H1 (cell line): Measurements from ENCODE around the gene NUAK1. TPM values are rescaled to one million over a fixed set of nuclear protein-coding genes. Genes with fewer than 3 reads are reported as not detected.
A peak's percentile ranks its signal among the peaks of the same experiment; 100 is the strongest.

Source experiments
- CTCF ChIA-PET: fragments of 300-600 bp; sonication (Branson Sonifier 250); formaldehyde crosslinking; loops from one replicate; lab custom pipeline; 2021; ENCODE audit not compliant: partially characterized antibody; lab: Charles Lee
- POLR2A ChIA-PET: fragments of 300-600 bp; sonication (Branson Sonifier 250); formaldehyde crosslinking; loops from one replicate; lab custom pipeline; 2021; ENCODE audit warnings: inconsistent platforms; ENCODE audit not compliant: partially characterized antibody; lab: Charles Lee
- DNase-seq, 2 experiments: peaks; one replicate each; pipeline versions ENCODE4 v3.0.0 to v3.0.0-alpha.2; 2010 to 2022; ENCODE audit warnings: low spot score in 2 of 2, low read depth in 1 of 2, mixed read lengths in 1 of 2
- FAIRE-seq: peaks from 2 replicates; lab custom pipeline; 2011; peaks lifted over from hg19 to GRCh38; lab: Jason Lieb, UNC
- H2AFZ ChIP-seq: 2 replicates; pipeline ENCODE4 v1.8.1; 2012; ENCODE audit warnings: low read length, inconsistent platforms
- H2AK5ac ChIP-seq: 2 replicates; pipeline ENCODE4 v1.6.1; 2013; ENCODE audit warnings: low read depth, low read length
- H2BK120ac ChIP-seq: replicated peaks from 2 replicates; pipeline ENCODE3; 2013; ENCODE audit warnings: low read depth, low read length, inconsistent platforms
- H2BK12ac ChIP-seq: 2 replicates; pipeline ENCODE4 v1.6.1; 2013; ENCODE audit warnings: low read depth, low read length
- H2BK15ac ChIP-seq: 2 replicates; pipeline ENCODE4 v1.6.1; 2013; ENCODE audit warnings: low read length
- H2BK20ac ChIP-seq: 2 replicates; pipeline ENCODE4 v1.6.1; 2013; ENCODE audit warnings: low read length
- H2BK5ac ChIP-seq: 2 replicates; pipeline ENCODE4 v1.6.1; 2013; ENCODE audit warnings: low read depth, low read length
- H3K14ac ChIP-seq: 2 replicates; pipeline ENCODE4 v1.6.1; 2013; ENCODE audit warnings: inconsistent platforms; ENCODE audit not compliant: insufficient read length
- H3K18ac ChIP-seq: 2 replicates; pipeline ENCODE4 v1.6.1; 2013; ENCODE audit warnings: low read length; ENCODE audit errors: extremely low read depth
- H3K23ac ChIP-seq: 2 replicates; pipeline ENCODE4 v1.6.1; 2013; ENCODE audit warnings: inconsistent platforms; ENCODE audit not compliant: insufficient read length
- H3K23me2 ChIP-seq: 2 replicates; pipeline ENCODE4 v1.6.1; 2013; ENCODE audit warnings: low read depth, low read length
- H3K27ac ChIP-seq: 2 replicates; pipeline ENCODE4 v1.6.1; 2011; ENCODE audit warnings: low read depth, low read length, inconsistent platforms
- H3K27me3 ChIP-seq, 4 experiments: replicated peaks in 1 of 4; 1 replicate in 1 of 4; 2 replicates in 3 of 4; pipeline versions ENCODE4 v1.6.1 to v1.8.1; 2011 to 2013; ENCODE audit warnings: low read length in 3 of 4, mild to moderate bottlenecking in 3 of 4, inconsistent platforms in 2 of 4, mixed read lengths in 2 of 4, moderate library complexity in 1 of 4; ENCODE audit not compliant: control insufficient read depth in 3 of 4, insufficient read depth in 3 of 4; ENCODE audit errors: extremely low read depth in 1 of 4
- H3K36me3 ChIP-seq, 4 experiments: 2 replicates each; pipeline versions ENCODE4 v1.6.1 to v1.8.1; 2011 to 2013; ENCODE audit warnings: mild to moderate bottlenecking in 4 of 4, low read length in 3 of 4, moderate library complexity in 2 of 4, control low read depth in 1 of 4, inconsistent platforms in 1 of 4; ENCODE audit not compliant: insufficient read depth in 4 of 4, control insufficient read depth in 2 of 4
- H3K4ac ChIP-seq: replicated peaks from 2 replicates; pipeline ENCODE3; 2013; ENCODE audit warnings: low read length, low read depth, mixed read lengths, inconsistent platforms; ENCODE audit not compliant: insufficient read length
- H3K4me1 ChIP-seq, 4 experiments: replicated peaks in 1 of 4; 1 replicate in 1 of 4; 2 replicates in 3 of 4; pipeline versions ENCODE4 v1.6.1 to v1.8.1; 2011 to 2013; ENCODE audit warnings: low read length in 3 of 4, inconsistent platforms in 2 of 4, mixed read lengths in 1 of 4; ENCODE audit not compliant: insufficient read depth in 4 of 4, control insufficient read depth in 3 of 4
- H3K4me2 ChIP-seq, 2 experiments: 2 replicates each; pipeline versions ENCODE4 v1.6.1 to v1.8.1; 2011 to 2013; ENCODE audit warnings: low read depth in 2 of 2, low read length in 2 of 2, control low read depth in 1 of 2, inconsistent platforms in 1 of 2, mild to moderate bottlenecking in 1 of 2; ENCODE audit not compliant: insufficient read depth in 1 of 2
- H3K4me3 ChIP-seq, 4 experiments: fragments of 200-600, 300-600 bp in 1 of 4; sonication (generic), shearing (Covaris generic), sonication (Bioruptor Twin) in 1 of 4; 2 replicates each; pipeline versions ENCODE4 v1.5.1 to v1.8.1; 2011 to 2016; ENCODE audit warnings: low read length in 4 of 4, low read depth in 3 of 4, control low read depth in 2 of 4, inconsistent platforms in 2 of 4, mild to moderate bottlenecking in 2 of 4, mixed read lengths in 1 of 4, moderate library complexity in 1 of 4; ENCODE audit not compliant: insufficient read depth in 2 of 4; ENCODE audit errors: extremely low read depth in 1 of 4
- H3K56ac ChIP-seq: replicated peaks from 2 replicates; pipeline ENCODE3; 2013; ENCODE audit warnings: low read depth, mild to moderate bottlenecking, mixed read lengths, low read length, inconsistent platforms; ENCODE audit not compliant: insufficient read length
- H3K79me1 ChIP-seq: 2 replicates; pipeline ENCODE4 v1.6.1; 2013; ENCODE audit warnings: low read depth, low read length, control low read depth
- H3K79me2 ChIP-seq, 2 experiments: 2 replicates each; pipeline versions ENCODE4 v1.6.1 to v1.8.1; 2012 to 2013; ENCODE audit warnings: low read length in 2 of 2, mild to moderate bottlenecking in 2 of 2, inconsistent platforms in 1 of 2; ENCODE audit not compliant: insufficient read depth in 2 of 2, control insufficient read depth in 1 of 2
- H3K9ac ChIP-seq, 4 experiments: replicated peaks in 1 of 4; 1 replicate in 1 of 4; 2 replicates in 3 of 4; pipeline versions ENCODE4 v1.6.1 to v1.8.1; 2011 to 2013; ENCODE audit warnings: low read depth in 3 of 4, low read length in 3 of 4, control low read depth in 2 of 4, mild to moderate bottlenecking in 2 of 4, moderate library complexity in 2 of 4, inconsistent platforms in 1 of 4; ENCODE audit errors: extremely low read depth in 1 of 4
- H3K9me3 ChIP-seq, 2 experiments: 2 replicates each; pipeline versions ENCODE4 v1.6.1 to v1.8.1; 2012 to 2013; ENCODE audit warnings: mild to moderate bottlenecking in 2 of 2, moderate library complexity in 2 of 2, control low read depth in 1 of 2, inconsistent platforms in 1 of 2, low read depth in 1 of 2, low read length in 1 of 2, mixed read lengths in 1 of 2; ENCODE audit not compliant: insufficient read depth in 2 of 2
- H4K20me1 ChIP-seq, 2 experiments: replicated peaks in 1 of 2; 2 replicates each; pipeline versions ENCODE3 to v1.8.1; 2011 to 2013; ENCODE audit warnings: inconsistent platforms in 2 of 2, low read length in 2 of 2, mild to moderate bottlenecking in 1 of 2; ENCODE audit not compliant: insufficient read depth in 2 of 2, control insufficient read depth in 1 of 2
- H4K5ac ChIP-seq: 2 replicates; pipeline ENCODE4 v1.6.1; 2013; ENCODE audit warnings: low read length, low read depth, mixed read lengths, inconsistent platforms; ENCODE audit not compliant: insufficient read length
- H4K8ac ChIP-seq: 2 replicates; pipeline ENCODE4 v1.8.0; 2013; ENCODE audit warnings: mild to moderate bottlenecking, moderate library complexity, low read length, inconsistent platforms; ENCODE audit not compliant: insufficient read depth; ENCODE audit errors: extremely low read depth
- H4K91ac ChIP-seq: replicated peaks from 2 replicates; pipeline ENCODE3; 2013; ENCODE audit warnings: low read length, mixed read lengths, inconsistent platforms; ENCODE audit not compliant: insufficient read length
- BACH1 ChIP-seq: IDR thresholded peaks from 2 replicates; pipeline ENCODE4 v1.6.1; 2012; ENCODE audit warnings: low read length, improper control_type of control experiment
- HDAC2 ChIP-seq, 2 experiments: fragments of 300-600 bp in 1 of 2; sonication (generic) in 1 of 2; IDR thresholded peaks; 2 replicates each; pipeline ENCODE4 v1.6.1; 2011 to 2012; ENCODE audit warnings: low read depth in 2 of 2, low read length in 2 of 2, mild to moderate bottlenecking in 2 of 2, moderate library complexity in 2 of 2, borderline replicate concordance in 1 of 2, inconsistent platforms in 1 of 2
- JUN ChIP-seq: IDR thresholded peaks from 2 replicates; pipeline ENCODE4 v1.6.1; 2011; ENCODE audit warnings: low read depth, mild to moderate bottlenecking, improper control_type of control experiment, low read length
- KDM5A ChIP-seq: fragments of 200-600 bp; IDR thresholded peaks from 2 replicates; pipeline ENCODE4 v1.7.1; 2012; ENCODE audit warnings: mild to moderate bottlenecking, low read length, inconsistent platforms, mixed read lengths
- RXRA ChIP-seq: IDR thresholded peaks from 2 replicates; pipeline ENCODE4 v1.6.1; 2011; ENCODE audit warnings: low read depth, mild to moderate bottlenecking, low read length, moderate library complexity; ENCODE audit not compliant: insufficient read depth
- SP1 ChIP-seq: IDR thresholded peaks from 2 replicates; pipeline ENCODE4 v1.6.1; 2011; ENCODE audit warnings: low read depth, low read length
- WGBS, 2 experiments: shearing (Covaris generic) in 1 of 2; methylation state at CpG; one replicate each; pipeline versions ENCODE4 v1.1.6 to v1.1.7; 2013 to 2015; ENCODE audit warnings: low lambda C conversion rate in 2 of 2, mixed read lengths in 2 of 2, inconsistent platforms in 1 of 2, low coverage in 1 of 2, missing lambda C conversion rate in 1 of 2; ENCODE audit not compliant: insufficient replicate concordance in 2 of 2, insufficient coverage in 1 of 2, insufficient read length in 1 of 2; ENCODE audit errors: extremely low coverage in 1 of 2, missing lambda C conversion rate in 1 of 2; 5-methylcytosine and 5-hydroxymethylcytosine counted together
- polyA plus RNA-seq, 7 experiments: library from polyadenylated mRNA; depleted of rRNA in 3 of 7; stranded (reverse) in 5 of 7; unstranded in 2 of 7; fragments of >200 nt in 5 of 7; fragments of 200-250 nt in 2 of 7; gene quantifications; 1 replicate in 5 of 7; 2 replicates in 1 of 7; 4 replicates in 1 of 7; pipeline versions ENCODE4 v1.2.1 to v1.2.3, GENCODE V29; 2011 to 2013; ENCODE audit warnings: missing spikeins in 2 of 7, mixed read lengths in 2 of 7
- total RNA-seq: library from RNA; stranded (reverse); fragmentation: NEBNext Ultra II Directional; extraction: Animal tissue kit (Norgen Biotek cat#: 25700); gene quantifications from 2 replicates; pipeline ENCODE4 v1.2.1, GENCODE V29; 2021

Gene NUAK1
- total and polyA plus RNA-seq, 2 of the 8 experiments (the other 6 are each of a cell fraction or from before 2014, with no cell fraction given): 6.7 to 18.2 TPM

DNA sequence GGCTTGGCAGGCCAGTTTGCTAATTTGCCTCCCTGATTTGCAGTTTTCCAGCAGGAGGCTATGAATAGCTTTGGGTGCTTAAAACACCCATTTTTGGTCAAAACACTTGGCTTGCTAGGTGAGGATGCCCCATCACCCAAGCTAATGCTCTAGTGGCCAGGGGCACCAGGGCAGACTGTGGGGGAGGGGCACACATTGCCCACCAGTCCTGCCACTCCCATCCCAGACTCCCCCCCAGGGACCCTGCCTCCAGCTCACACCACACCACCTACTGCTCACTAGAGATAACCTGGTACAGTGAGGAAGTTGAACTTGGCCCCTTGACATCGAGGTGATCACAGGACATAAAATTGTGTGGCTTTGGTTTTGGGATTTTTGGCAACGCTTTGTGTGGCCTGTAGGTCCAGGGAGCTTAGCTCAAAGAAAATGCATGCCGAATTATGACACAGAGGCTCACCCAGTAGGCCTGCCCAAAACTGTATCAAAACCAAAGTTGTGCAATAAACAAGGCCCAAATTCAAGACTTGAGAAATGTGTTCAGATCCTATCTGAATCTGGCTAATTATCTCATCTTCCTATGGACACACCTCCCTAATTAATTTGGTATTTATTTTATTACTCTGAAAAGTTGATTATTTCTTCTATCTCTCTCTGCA lies 4.3 kb downstream of the NUAK1 start:
- Histone ChIP-seq H3K27ac (peak overlapping the region; percentile 39; the same call in 1 of the 2 replicates), H3K9me3 (no peaks in the 10 kb centered on the region), H3K9ac (no peak overlapping the region), H2BK15ac (no peak overlapping the region; the same call in 1 of the 2 replicates), H2BK5ac (peak overlapping the region; percentile 96), H3K27me3 (peaks cover 0 to 7% (median 0%) of the 10 kb centered on the region in 4 experiments; a peak in 1 of 7 replicates), H4K5ac (peak overlapping the region; percentile 35), H4K20me1 (no peaks in the 10 kb centered on the region), H3K36me3 (no peaks in the 10 kb centered on the region), H3K4ac (peak overlapping the region; percentile 41), H3K18ac (peak overlapping the region; percentile 49), H4K8ac (no peak overlapping the region; the same call in 1 of the 2 replicates), H2BK120ac (peak overlapping the region; percentile 76), H3K4me2 (no peak overlapping the region; a peak in 1 of 4 replicates), H3K4me3 (no peak overlapping the region), H3K79me1 (peaks cover 4% of the 10 kb centered on the region; the same call in 1 of the 2 replicates), H3K4me1 (peaks cover 40 to 65% (median 42%) of the 10 kb centered on the region in 4 experiments), H3K23ac (no peak overlapping the region), H3K56ac (no peak overlapping the region), H2AK5ac (peak overlapping the region; percentile 94), H2BK20ac (peak overlapping the region; percentile 56; the same call in 1 of the 2 replicates), H3K23me2 (peaks cover 9% of the 10 kb centered on the region; the same call in 1 of the 2 replicates), H2AFZ (no peak overlapping the region), H3K14ac (no peak overlapping the region), H4K91ac (peak overlapping the region; percentile 63), H3K79me2 (peaks cover 0 to 83% of the 10 kb centered on the region in 2 experiments; a peak in 2 of 4 replicates), H2BK12ac (peak overlapping the region; percentile 85)
- POLR2A ChIA-PET: interaction anchor here (1.3 to 2.5 kb wide), 7 partner anchors 12 to 237 kb away, joined by 3 to 28 read pairs (median 4); no protein-coding TSS in a partner anchor
- CTCF ChIA-PET: interaction anchor here (0.6 to 6.5 kb wide), 25 partner anchors 9 to 714 kb away, joined by 3 to 79 read pairs (median 4); no protein-coding TSS in a partner anchor
- 70% methylated on average over 3 of the region's 3 CpGs; no CpG with 5 or more reads in 1 of the 2 experiments for WGBS, 2 experiments
- DNase-seq: no peak
- no peak for FAIRE-seq
- TF ChIP-seq JUN (no peak), RXRA (no peak), HDAC2 (IDR thresholded peaks at IDR 0.05; ENCODE audit: borderline replicate concordance in 1 of 2, low read depth in 2 of 2, low read length in 2 of 2) (no peak), BACH1 (no peak), SP1 (no peak), KDM5A (no peak)
